Stimulated activated CD4-positive, alpha-beta T cell treated with anti-CD3 and anti-CD28 coated beads, Interleukin-1b, Interleukin-23, amount 100 ng/mL, for 48 hours (primary cell): ENCODE results near the gene CLMN.

Experiments
- DNase-seq: peaks from one replicate; pipeline ENCODE4 v3.0.0-alpha.2; 2020

CLMN gene, protein sequence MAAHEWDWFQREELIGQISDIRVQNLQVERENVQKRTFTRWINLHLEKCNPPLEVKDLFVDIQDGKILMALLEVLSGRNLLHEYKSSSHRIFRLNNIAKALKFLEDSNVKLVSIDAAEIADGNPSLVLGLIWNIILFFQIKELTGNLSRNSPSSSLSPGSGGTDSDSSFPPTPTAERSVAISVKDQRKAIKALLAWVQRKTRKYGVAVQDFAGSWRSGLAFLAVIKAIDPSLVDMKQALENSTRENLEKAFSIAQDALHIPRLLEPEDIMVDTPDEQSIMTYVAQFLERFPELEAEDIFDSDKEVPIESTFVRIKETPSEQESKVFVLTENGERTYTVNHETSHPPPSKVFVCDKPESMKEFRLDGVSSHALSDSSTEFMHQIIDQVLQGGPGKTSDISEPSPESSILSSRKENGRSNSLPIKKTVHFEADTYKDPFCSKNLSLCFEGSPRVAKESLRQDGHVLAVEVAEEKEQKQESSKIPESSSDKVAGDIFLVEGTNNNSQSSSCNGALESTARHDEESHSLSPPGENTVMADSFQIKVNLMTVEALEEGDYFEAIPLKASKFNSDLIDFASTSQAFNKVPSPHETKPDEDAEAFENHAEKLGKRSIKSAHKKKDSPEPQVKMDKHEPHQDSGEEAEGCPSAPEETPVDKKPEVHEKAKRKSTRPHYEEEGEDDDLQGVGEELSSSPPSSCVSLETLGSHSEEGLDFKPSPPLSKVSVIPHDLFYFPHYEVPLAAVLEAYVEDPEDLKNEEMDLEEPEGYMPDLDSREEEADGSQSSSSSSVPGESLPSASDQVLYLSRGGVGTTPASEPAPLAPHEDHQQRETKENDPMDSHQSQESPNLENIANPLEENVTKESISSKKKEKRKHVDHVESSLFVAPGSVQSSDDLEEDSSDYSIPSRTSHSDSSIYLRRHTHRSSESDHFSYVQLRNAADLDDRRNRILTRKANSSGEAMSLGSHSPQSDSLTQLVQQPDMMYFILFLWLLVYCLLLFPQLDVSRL

DNA sequence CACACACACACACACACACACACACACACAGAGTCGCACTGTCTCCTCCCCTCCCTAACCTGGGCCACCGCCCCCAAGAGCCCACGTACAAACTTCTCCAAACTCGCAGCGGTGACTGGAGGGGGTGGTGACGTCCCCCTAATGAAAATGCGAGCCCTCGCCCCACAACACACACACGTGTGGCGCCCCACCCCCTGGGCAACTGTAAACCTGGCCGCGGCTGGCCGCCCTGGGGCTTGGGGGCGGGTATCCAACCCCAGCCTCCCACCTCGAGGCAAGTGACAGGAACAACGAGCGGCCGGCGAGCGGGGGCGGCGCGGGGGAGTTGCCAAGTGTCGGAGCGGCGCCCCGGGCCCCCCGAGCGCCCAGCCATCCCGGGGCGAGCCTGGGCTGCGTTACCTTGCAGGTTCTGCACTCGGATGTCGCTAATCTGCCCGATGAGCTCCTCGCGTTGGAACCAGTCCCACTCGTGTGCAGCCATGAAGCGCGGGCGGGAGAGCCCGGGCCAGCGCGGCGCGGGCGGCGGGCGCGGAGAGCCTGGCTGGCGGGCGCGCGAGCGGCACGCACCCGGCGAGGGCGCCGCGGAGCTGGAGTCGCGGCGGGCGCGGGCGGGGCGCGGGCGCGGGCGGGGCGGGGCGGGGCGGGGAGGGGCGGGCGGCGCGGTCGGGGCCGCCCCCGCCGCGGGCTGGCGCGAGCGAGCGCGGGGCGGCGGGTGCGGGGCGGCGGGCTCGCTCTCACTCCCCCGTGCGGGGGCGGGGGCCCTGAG is at the start of gene CLMN:
TSS of gene CLMN (minus strand) at position 597 of the 766 bp plus-strand sequence. CDS start at position 481, 116 bp downstream.
- no peak for DNase-seq

- no peak for DNase-seq
These were observed 45.7 kb upstream of the CLMN start for GRCh38 chr14:95365401-95365800.

DNA sequence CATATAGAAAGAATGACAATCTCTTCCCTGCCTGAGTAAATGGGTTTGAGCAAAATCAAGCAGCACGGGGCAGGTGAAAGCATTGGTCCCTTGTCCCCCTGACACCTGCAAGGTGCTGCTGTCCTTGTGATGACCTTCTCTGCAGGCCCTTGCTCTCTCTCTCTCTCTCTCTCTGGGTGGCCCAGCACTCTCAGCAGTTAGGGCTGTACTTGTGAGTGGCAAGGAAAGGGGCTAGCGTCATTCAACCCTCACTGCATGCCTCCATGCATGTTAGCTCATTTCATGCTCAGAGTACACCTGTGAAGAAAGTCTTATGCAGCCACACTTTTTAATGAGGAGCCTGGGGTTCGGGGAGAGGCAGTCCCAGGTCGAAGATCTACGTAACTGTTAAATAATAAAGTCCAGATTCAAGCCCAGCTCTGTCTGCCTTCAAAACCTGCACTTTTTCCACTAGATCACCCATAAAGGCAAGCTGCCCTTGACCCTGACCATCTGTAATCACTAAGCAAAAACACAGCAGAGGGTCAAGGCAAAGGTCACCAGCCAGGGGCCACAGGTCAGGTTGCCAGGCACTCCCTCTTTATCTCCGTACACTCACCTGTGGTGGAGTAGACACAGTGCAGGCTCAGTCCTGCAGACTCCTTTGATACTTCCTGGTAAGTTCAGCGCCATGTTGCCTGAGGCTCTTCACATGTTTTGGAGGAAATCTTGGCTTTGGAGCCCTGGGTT is 44.9 kb upstream of the CLMN start:
- no peak for DNase-seq

GRCh38 chr14:95363468-95363954 is 43.8 kb upstream of the CLMN start:
- no peak for DNase-seq

DNA sequence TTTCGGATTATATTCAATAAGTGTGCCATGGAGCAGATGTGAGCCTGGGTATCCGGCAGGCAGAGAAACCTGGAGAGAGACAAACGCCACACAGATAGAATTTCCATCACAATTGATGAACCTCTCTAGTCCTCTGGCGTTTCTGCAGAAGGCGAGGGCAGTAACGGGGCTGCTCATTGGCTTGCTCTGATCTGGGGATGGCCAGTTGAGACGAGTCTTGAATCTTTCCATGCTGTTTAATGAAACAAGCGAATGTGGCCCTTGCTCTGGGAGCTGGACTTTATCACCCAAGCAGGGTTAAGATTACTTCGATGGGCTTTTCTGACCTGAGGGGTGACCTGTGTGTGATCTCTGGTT is 42.4 kb upstream of the CLMN start:
- DNase-seq: no peak

GRCh38 chr14:95361373-95362137 is 41.8 kb upstream of the CLMN start:
- DNase-seq: peak; percentile 38

DNA sequence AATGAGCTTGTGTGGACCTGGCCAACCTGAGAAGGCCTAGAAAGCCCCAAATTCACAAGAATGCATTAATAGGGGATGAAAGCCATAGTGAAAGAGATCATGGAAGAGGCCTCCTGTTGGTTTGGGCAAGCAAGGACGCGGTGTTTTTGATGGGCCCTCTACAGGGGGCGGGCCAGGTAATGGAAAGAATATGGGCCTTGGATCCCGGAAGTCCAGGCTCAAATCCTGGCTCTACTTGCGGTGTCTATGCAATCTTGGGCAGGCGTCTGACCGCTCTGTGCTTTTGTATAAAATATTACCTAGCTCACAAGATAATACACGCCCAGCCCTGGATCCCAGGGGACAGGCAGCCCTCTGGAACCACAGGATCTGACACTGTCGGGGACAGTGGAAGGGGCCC is 41.1 kb upstream of the CLMN start:
- DNase-seq: no peak

- no peak for DNase-seq
These were observed 40.5 kb upstream of the CLMN start for GRCh38 chr14:95359994-95360826.

GRCh38 chr14:95356245-95356869 is 36.6 kb upstream of the CLMN start:
- DNase-seq: no peak

- DNase-seq: no peak
These were observed 35.7 kb upstream of the CLMN start for GRCh38 chr14:95355422-95355821.

DNA sequence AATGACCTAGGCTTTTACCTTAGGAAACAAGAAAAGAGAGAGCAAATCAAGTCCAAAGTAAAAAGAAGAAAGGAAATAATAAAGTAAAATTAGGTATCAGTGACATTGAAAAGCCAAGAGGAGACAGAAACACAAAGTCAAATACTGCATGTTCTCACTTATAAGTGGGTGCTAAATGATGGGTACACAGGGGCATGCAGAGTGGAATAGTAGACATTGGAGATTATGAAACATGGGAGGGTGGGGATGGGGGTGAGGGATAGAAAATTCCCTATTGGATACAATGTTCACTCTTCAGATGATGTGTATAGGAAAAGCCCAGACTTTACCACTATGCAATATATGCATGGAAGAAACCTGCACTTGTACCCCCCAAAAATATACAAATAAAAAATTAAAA is 35.1 kb upstream of the CLMN start:
- no peak for DNase-seq

DNA sequence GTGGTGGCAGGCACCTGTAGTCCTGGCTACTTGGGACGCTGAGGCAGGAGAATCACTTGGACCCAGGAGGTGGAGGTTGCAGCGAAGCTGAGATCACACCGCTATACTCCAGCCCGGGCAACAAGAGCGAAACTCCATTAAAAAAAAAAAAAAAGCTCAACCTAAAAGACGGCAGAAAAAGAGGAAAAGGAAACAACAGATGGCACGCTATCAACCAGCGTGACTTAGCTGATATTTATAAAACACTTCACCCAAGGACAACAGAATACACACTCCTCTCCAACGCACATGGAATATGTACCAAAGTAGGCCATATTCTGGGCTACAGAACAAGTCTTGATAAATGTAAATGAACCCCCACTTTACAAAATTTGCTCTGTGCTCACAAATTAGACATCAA is 34.0 kb upstream of the CLMN start:
- DNase-seq: no peak

- no peak for DNase-seq
These were observed 33.3 kb upstream of the CLMN start for GRCh38 chr14:95353007-95353406.

DNA sequence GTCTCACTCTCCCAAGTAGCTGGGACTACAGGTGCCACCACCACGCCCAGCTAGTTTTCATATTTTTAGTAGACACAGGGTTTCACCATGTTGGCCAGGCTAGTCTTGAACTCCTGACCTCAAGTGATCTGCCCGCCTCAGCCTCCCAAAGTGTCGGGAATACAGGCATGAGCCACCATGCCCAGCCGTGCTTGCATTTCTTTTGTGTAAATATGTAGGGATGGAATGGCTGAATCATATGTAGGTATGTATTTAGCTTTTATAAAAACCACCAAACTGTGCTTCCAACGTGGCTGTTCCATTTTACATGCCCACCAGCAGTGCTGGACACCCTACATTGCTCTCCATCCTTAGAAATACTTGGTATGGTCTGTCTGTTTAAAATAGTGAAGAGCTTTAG is 32.8 kb upstream of the CLMN start:
- no peak for DNase-seq

- DNase-seq: no peak
These were observed 29.5 kb upstream of the CLMN start for GRCh38 chr14:95349241-95349640.

- DNase-seq: no peak
These were observed 28.8 kb upstream of the CLMN start for GRCh38 chr14:95348395-95349080.

GRCh38 chr14:95346820-95347219 is 27.1 kb upstream of the CLMN start:
- DNase-seq: no peak

DNA sequence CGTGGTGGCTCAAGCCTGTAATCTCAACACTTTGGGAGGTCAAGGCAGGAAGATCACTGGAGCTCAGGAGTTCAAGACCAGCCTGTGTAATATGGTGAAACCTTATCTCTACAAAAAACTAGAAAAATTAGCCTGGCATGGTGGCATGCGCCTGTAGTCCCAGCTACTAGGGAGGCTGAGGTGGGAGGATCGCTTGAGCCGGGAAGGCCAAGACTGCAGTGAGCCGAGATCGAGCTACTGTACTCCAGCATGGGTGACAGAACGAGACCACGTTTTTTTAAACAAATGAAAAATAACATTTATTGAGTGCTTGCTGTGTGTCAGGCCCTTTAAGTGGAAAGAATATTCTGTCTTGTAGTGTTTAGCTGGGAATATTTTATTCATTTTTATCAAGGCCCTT is 26.6 kb upstream of the CLMN start:
- no peak for DNase-seq

DNA sequence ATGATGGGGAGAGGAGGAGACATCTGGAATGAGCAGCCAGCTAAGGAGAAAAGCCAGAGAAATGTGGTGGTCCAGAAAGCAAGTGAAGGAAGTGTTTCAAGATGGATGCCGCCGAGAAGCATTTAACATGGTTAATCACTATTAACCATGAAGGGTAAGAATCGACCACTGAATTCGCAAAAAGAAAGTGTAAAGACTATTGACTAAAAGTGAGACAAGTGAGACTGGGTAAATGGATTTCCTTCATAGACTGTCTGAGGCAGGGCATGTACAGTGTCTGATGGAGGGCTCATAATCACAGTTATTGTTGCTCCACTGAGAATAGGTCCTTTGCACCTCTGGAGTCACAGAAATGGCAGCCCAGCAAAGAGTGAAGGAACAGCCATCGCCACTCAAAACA is 25.3 kb upstream of the CLMN start:
- no peak for DNase-seq
